HG02852 (cell line): ENCODE data around the gene TRAK1.

ENCODE experiments used
- ATAC-seq: cut with Tn5 transposase; IDR thresholded peaks from one replicate; pipeline ENCODE4 v1.9.1; 2021; ENCODE audit warnings: mild to moderate bottlenecking, moderate library complexity; ENCODE audit not compliant: unreplicated experiment

TRAK1 gene

DNA sequence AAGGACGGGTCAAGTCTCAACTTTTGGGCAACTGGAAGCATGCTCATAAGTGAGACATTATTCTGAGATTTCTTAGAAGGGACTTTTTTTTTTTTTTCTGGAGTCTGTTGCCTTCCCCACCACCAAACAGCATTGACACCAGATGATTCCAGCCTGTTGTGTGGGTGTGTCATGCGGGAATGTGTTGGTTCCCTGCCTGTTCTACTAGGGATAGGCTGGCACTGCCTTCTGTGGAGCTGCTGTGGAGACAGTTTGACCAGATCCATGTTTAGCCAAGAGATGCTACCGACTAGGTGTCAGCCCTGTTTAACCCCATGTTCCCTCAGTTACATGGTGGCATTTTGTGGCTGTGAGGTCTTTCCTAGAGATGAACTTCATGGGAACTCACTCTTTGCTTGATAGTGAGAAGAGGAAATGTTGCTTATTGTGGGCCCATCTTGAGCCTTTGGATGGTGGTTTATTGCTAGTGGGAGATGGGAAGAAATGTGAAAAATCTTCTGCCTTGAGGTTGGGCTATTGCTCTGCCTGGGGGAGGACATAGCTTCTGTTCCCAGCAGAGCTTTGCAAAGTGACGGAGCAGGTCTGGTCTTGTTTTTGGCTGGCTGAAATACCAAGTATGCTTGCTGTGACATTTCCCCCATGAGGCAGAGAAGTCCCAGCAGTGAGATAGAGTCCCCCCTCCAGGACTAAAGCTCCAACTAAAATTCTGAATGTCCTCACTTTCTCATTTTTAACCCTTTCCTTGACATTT is 31.3 kb downstream of the TRAK1 start:
- no peak for ATAC-seq

DNA sequence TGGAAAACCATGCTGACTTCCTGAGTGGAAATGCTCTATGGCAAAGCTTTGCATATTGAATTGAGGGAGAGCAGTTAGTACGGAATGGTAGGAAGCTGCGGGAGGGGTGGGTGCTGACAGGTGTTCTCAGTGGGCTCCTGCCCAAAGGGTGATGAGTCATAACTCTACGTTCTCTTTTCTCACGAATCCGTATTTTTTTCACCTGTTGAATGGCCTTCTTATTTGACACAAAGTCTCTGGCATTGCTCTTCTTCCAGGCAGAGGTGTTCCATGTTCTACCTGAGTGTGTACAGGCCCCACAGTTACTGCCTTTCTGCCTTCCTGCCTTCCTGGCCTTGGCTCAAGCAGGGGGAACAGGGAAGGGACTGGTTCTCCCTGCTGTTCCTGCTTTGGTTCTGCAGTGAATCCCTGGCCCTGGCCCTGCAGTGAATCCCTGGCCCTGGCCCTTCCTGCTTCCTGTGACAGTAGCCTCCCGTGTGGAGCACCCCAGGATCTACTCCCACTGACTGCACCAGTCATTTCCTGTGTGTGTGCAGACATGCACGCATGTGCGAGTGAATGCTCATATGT is 31.9 kb downstream of the TRAK1 start:
- ATAC-seq = peak; percentile 37

DNA sequence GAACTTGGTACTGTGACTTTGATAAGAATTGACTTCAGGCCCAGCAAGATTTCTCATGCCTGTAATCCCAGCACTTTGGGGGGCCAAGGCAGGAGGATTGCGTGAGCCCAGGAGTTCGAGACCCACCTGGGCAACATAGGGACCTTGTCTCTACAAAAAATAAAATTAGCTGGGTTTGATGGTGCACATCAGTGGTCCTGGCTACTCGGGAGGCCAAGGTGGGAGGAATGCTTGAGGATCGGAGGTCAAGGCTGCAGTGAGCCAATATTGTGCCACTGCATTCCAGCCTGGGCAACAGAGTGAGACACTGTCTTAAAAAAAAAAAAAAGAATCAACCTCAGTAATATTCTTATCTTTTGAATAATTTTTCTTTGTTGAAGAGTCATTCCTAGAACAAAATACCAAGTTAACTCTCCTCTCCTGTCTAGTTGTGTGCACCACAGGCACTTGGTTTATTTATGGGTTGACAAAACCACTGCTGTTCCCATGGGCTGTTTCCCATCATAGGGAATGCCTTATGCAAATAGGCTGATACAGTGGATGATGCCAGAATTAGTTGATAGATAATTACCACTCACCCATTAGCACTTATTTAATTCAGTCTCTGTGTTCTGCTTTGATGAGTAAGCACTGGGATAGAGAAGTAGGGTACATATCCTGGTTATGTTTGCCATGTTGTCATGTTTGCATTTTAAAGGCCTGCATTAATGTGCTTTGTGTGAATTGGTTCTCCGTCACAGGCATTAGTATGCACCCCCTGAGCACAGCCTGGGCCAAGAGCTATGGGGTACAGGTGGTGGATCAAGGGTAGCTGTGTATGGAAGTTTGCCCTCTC is 32.9 kb downstream of the TRAK1 start:
- ATAC-seq = no peak

DNA sequence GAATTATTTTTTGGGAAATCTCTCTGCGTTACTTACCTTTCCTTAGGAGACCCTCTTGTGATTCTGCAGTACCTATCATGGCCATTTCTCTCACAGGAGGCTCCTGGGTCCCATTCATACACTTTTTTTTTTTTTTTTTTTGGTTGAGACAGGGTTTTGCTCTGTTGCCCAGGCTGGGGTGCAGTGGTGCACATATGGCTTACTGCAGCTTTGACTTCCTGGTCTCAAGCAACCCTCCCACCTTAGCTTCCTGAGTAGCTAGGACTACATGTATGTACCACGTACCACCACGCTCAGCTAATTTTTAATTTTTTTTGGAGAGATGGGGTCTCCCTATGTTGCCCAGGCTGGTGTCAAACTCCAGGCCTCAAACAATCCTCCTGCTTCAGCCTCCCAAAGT is 36.1 kb downstream of the TRAK1 start:
- ATAC-seq = no peak

DNA sequence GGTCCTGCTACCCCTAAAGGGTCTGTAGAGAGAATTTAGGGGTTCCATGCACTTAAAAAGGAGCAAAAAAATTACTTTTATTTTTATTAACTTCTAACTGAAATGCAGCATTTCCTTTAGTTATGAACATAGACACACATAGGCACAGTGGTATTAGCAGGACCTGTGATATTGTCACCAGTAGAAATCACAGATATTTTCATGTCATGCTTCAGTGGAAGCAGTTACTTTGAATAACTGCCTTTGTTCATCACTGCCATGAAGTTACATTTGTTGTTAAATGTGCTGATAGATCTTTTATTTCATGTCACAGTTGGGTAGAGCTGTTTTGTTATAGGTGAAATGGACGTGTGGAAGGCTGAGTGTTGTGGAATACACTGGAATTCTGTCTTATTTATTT is 37.4 kb downstream of the TRAK1 start:
- ATAC-seq = no peak

DNA sequence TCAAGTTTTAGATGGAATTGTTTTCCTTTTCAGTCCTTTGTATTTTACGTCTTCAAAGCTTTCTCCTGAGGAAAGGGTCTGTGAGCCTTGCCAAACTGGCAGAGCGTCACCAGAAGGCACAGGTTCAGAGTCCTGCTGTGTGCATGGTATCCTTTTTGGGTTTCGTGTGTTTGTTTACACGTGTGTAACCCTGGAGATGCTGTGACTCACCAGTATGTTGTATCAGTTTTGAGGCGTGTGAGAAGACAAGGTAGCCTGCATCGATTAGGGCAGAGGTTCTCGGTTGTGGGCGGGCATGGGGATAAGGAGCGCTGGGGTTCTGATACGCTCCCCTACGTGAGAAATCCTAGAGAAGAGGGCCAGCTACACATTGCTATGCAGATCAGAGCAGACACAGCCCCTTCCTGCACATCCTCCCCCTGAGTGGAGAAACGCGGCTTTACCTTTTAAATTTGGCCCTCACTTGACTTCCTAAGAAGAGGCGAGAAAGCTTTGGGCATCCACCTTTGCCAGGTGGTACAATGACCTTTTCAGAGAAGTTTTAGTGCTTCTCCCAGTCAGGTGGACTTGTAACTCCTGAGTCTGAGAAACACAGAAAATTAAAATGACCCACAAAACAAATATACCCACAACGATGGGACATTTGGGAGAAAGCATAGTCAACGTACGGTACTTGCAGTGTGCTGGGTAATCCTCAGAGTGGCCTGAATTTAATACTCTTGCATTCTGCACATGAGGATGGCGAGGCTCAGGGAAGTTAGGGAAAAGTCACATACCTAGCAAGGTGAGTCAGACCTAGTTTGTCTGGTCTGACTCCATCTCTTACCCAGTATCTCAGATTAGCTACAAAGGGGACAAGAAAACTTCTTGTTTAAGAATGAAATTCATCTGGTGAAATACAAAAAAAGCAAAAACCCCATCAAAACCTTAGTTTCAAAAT is 38.1 kb downstream of the TRAK1 start:
- peak; percentile 36 for ATAC-seq

DNA sequence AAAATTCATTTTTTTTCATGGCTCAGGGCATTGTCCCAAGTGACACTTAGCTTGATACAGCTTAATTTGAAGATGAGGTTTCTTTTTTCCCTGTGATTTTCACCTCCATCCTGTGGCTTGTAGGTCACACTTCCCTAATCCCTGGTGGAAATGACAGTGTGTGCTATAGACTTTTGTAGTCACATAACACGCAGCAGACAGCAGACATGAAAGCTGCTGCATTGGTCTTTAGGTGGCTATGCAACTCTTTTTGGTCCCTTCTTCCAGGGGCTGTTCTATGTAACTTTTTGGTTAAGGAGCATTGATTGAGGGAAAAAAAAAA is 38.8 kb downstream of the TRAK1 start:
- ATAC-seq = no peak

DNA sequence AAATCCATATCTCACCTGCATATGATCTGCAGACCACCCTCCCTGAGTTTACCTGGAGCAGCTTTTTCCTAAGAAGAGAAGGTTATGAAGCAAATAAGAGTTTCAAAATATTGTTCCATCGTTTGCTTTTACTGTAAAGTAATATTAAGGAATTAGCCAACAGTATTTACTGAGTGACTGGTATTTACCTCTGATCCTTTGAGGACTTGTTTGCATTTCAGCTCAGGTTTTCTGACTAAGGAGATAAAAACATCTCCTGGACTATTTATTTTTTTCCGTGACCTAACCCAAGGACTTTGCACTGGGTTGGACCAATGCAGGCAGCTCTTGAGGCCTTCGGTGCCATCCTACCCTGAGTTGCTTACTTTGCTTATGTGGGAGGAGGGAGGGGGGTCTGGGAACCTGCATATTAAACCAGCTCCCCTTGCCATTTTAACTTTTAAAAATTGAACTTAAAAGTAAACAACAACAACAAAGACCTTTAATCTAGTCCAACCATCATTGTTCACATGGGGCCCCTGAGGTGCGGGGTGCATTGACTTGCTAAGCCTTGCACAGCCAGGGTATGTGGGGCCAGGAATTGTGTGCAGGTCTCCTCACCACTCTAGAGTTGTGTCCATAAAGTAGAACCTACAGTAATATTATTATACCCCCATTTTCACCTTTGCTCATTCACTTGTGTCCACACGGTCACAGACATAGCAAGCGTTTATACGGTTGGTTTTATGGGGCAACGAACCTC is 39.3 kb downstream of the TRAK1 start:
- ATAC-seq = no peak

DNA sequence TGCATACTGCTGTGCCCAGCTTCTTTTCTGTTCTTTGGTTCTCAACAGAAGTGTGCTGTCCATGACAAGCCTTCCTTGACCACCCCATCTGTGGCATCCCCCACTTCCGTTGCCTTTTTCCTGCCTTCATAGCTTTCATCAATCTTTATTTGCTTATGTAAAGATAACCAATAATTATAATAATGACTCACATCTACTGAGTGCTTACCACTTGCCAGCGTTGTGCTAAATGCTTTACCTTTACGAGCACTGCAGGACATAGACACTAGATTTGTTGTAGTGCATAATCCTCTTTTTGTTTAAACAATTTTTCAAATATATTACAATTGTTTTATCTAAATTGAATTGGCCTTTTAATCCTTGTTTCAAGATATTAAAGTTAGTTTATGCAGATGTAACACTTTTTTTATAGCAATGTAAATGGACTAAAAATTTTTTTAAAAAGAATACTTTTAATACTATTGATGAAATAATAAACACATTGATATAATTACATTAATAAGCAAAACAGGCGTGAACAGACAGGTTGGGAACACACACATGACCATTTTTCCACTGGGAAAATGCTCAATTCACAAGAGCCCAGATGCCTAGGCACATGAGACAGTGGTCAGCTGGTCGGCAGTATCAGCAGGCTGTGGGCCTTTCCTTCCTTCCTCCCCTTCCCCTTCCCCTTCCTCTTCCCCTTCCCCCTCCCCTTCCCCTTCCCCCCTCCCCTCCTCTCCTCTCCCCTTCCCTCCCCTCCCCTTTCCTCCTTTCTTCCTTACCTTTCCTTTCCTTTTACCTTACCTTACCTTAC is 42.5 kb downstream of the TRAK1 start:
- no peak for ATAC-seq

DNA sequence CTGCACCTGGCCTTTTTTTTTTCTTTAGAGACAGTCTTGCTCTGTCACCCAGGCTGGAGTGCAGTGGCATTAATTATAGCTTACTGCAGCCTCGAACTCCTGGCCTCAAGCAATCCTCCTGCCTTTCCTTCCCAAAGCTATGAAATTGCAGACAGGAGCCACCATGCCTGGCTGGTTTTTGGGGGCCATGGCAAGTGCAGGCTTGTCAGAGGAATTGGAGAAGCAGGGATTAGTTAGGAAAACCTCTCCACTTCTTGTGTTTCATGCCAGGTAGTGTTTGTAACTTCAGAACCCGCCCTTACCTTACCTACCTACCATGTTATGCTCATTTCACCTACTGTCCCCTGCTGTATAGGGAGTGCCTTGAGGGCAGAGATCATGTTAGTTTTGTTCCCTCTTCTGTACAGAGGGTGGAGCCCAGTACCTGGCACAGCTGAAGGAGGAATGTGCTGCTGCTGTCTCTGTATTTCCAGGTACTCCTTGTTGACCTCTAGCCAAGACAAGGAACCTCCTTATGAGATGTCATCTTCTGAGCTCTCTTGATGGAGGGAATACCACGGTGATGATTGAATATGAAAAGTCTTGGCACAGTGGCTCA is 43.8 kb downstream of the TRAK1 start:
- ATAC-seq = no peak

DNA sequence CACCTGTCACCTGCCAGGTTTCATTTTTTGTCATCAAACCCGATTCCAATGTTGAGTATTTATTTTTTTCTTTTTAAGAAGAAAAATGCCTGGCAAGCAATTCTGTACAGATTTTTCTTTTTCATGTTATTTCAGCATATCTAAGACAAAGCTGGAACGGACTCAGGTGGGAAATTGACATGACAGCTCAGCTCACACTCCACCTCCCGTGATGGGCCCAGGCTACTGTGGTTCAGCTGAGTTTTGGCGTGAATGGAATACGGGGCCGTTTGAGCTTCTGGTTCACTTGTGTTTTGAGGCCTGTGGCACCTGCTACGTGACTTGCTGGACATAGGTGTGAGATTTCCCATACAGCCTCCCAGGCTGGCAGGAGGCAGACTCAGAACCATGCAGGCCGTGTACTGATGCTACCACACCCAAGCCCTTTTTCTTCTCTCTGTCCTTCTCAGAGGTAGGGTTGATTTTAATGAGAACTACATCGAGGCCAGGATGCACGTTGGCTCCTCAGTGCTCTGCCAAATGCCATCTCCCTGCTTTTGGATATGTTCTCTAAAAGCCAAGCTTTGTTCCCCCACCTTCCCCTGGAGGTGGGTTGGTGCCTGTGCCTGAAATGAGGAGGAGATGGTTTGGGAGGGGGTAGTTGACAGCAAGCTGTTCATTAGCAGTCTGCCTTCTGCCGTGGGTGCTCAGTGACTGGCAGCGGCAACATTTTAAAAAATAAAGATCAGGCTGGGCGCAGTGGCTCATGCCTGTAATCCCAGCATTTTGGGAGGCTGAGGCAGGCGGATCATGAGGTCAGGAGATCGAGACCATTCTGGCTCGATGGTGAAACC is 48.7 kb downstream of the TRAK1 start:
- ATAC-seq = no peak

DNA sequence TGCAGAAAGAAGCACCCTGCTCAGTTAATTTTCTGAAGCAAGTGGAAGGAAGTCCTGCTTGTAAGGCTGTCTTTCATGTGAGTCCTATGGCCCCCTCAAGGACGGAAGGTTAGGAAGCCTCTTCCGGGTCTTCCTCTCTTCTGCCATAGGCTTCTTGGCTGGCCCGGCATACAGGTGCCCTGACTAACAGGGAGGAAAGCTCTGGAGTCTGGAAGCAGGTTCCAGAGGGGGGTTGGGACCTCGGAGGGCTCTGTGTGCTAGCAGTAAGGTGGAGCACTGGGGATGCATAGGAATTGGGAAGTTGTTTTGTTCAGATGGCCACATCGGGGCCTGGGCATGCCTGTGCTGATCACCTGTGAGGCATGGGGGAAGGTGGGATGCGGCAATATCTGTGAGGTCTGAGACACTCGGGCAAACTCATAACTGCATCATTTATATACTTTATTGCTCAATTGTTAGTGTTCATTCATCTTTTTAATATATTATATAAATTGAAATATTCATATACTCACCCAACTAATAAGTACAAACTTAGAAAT is 49.6 kb downstream of the TRAK1 start:
- ATAC-seq = no peak

DNA sequence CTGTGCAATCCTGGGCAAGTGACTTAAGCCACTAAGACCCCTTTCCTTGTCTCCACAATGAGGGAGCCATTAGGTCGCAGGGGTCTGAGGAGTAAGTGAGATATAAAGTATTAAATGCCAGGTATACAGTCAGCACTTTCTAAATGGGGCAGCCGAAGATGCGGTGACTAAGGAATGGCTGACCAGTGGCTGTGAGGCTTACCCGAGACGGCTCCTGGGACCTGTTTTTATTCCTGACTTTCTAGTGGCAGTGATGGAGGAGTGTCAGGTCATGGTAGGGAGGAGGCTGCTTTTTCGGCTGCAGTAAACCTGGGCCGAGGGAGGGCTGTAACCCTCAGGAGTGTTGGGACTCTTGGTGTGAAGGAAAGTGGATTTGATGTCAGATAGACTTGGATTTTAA is 52.3 kb downstream of the TRAK1 start:
- ATAC-seq = no peak

DNA sequence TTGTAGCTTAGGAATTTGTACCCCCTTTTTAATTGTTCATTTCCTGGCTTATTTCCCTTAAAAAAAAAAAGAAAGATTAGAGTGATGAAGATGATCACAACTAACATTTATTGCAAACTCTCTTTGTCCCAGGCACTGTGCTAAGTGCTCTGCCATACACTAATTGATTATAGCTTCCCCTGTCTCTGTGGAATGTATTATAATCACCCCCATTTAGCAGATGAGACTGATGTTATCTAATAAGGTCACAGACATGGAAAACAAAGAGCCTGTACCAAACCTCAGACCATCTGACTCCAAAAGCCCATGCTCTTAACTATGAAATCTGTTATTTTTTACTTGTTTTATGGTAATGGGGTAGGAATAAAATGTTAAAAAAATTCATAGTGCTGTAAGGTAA is 53.1 kb downstream of the TRAK1 start:
- ATAC-seq = no peak

DNA sequence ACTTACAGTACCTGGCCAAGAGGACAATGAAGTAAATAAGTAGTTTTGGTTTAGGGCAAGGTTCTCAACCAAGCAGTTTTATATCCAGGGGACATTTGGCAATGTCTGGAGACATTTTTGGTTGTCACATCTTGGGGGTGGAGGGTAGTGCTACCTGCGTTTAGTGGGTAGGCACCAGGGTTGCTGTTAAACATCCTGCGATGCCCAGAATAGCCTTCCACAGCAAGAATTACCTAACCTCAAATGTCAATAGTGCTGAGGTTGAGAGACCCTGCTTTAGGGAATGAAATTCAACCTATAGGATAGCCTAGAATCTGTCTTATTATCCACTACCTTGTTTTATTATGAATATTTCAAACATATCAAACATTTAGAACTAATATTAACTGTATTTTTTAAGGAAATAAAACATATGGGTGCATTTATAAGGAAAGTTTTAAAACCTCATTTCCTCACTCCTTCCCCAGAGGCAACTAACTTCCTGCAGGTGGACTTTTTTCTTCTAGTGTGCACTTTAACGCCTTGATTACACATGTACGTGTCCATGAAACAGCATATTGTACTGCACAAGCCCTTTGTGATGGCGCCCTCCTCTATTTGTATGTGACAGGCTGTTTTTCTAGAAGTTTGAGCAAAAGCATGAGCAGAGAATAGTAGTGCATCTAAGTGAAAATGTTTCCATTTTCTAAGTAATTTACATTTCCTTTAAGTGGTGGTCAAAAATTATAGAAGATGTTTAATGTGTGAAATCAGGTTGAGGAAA is 57.1 kb downstream of the TRAK1 start:
- ATAC-seq = no peak

DNA sequence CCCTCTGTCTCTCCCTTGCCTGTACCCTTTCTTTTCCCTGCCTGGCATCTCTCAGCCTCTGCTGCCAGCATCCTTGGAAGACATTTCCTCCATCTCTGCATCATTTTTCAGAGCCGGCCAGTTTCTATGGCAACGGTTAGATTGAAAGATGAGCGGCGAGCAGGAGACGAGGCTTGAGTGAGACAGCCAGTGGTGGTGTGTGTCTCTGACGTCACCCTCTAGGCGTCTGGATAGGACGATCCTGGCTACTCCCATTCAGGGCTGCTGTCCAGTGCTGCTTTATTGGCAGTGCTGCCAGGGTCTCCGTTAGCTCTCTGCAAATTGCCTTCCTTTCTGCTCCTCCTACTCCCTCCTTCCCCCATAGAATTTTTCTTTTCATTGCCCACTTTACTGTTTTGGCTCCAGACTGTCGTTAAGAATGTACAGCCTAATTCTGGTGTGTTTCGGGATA is 57.9 kb downstream of the TRAK1 start:
- no peak for ATAC-seq

DNA sequence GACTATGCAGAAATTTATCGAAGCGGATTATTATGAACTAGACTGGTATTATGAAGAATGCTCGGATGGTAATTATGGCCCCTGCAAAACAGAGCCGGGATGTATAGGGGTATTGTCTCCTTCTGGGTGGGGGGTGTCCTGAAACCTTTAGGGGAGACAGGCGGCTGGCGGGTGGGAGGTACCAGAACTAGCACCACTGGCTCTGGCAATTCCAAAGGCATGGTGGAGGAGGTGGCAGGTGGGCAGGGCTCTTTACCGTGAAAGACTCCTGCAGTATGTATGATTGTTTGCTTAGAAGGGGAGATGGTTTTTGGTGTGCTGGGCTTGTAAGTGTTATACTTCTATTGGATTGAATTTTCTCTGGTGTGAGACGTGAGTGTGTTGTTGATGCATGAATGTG is 58.4 kb downstream of the TRAK1 start:
- ATAC-seq = no peak
